ENCODE measurements around the gene KDM7A.

- TF ChIP-seq, protein P1, sequence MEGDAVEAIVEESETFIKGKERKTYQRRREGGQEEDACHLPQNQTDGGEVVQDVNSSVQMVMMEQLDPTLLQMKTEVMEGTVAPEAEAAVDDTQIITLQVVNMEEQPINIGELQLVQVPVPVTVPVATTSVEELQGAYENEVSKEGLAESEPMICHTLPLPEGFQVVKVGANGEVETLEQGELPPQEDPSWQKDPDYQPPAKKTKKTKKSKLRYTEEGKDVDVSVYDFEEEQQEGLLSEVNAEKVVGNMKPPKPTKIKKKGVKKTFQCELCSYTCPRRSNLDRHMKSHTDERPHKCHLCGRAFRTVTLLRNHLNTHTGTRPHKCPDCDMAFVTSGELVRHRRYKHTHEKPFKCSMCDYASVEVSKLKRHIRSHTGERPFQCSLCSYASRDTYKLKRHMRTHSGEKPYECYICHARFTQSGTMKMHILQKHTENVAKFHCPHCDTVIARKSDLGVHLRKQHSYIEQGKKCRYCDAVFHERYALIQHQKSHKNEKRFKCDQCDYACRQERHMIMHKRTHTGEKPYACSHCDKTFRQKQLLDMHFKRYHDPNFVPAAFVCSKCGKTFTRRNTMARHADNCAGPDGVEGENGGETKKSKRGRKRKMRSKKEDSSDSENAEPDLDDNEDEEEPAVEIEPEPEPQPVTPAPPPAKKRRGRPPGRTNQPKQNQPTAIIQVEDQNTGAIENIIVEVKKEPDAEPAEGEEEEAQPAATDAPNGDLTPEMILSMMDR (IDR thresholded peaks at IDR 0.05), result no peak
- TF ChIP-seq POLR2A (IDR thresholded peaks at IDR 0.05) (no peak), POLR2AphosphoS5 (IDR thresholded peaks at IDR 0.05) (no peak), EP300 (IDR thresholded peaks at IDR 0.05) (no peak)
Measured at GRCh38 chr7:140039896-140040295, 136.9 kb downstream of the KDM7A start.
